ENCODE data around the gene MMP17. TPM values are rescaled to one million over a fixed set of nuclear protein-coding genes. Genes with fewer than 3 reads are reported as not detected.

The MMP17 gene
- polyA plus RNA-seq, 1 of the 3 experiments (the other 2 are of a cell fraction): 14.0 TPM

DNA sequence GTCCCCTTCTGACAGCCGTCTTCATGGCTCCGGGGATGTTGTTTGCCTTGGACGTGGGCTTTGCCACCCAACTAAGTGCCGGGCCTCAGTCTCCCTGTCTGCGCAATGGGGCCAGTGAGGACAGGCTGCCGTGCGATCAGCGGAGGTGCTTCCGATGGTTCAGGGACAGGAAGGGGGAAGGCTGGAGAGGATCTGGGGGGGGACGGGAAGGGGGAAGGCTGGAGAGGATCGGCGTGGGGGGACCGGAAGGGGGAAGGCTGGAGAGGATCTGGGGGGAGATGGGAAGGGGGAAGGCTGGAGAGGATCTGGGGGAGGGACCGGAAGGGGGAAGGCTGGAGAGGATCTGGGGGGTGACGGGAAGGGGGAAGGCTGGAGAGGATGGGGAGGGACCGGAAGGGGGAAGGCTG is 3.4 kb downstream of the MMP17 start:
- H2AFZ ChIP-seq (ENCODE audit: low read depth): no peak overlapping the region
- TF ChIP-seq, protein P1, sequence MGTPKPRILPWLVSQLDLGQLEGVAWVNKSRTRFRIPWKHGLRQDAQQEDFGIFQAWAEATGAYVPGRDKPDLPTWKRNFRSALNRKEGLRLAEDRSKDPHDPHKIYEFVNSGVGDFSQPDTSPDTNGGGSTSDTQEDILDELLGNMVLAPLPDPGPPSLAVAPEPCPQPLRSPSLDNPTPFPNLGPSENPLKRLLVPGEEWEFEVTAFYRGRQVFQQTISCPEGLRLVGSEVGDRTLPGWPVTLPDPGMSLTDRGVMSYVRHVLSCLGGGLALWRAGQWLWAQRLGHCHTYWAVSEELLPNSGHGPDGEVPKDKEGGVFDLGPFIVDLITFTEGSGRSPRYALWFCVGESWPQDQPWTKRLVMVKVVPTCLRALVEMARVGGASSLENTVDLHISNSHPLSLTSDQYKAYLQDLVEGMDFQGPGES (IDR thresholded peaks at IDR 0.05; ENCODE audit: low read depth, low read length): no peak
- peak; percentile 61; the same call in 1 of the 2 replicates for TF ChIP-seq GABPA (IDR thresholded peaks at IDR 0.05; ENCODE audit: low read depth)
- CTCF ChIA-PET: interaction anchor here (1.5 to 4.1 kb wide), 2 partner anchors 81 to 916 kb away, joined by 3 to 21 read pairs; no protein-coding TSS in a partner anchor
- no peaks in the 10 kb centered on the region for H3K9me2 ChIP-seq
- H4K20me1 ChIP-seq (ENCODE audit: insufficient read depth): no peaks in the 10 kb centered on the region
- H3K79me2 ChIP-seq (ENCODE audit: insufficient read depth): no peaks in the 10 kb centered on the region
- no peak for DNase-seq
- H3K9ac ChIP-seq: no peak overlapping the region
- peaks cover 3 to 35% of the 10 kb centered on the region in 2 experiments; a peak in 1 of 4 replicates for H3K4me1 ChIP-seq (ENCODE audit: control insufficient read depth in 1 of 2, insufficient read depth in 2 of 2, low read depth in 1 of 2, low read length in 1 of 2)
- peak overlapping the region; percentile 47 to 50; a peak in 3 of 4 replicates for H3K27ac ChIP-seq (ENCODE audit: low read depth in 2 of 2, low read length in 1 of 2)
- peak overlapping the region; percentile 54 to 73 for H3K4me3 ChIP-seq (ENCODE audit: low read depth in 2 of 2, low read length in 1 of 2)
- no peaks in the 10 kb centered on the region for H3K36me3 ChIP-seq (replicated peaks in 1 of 2; ENCODE audit: control insufficient read depth in 1 of 2, insufficient read depth in 2 of 2, low read length in 1 of 2)
- H3F3A ChIP-seq (replicated peaks; ENCODE audit: insufficient read depth): no peaks in the 10 kb centered on the region
- peak overlapping the region; percentile 91 for H3K4me2 ChIP-seq
- POLR2A ChIA-PET: no interaction called here
- 55% methylated on average over 15 of the region's 16 CpGs for WGBS (ENCODE audit: low lambda C conversion rate)
- H3K27me3 ChIP-seq (ENCODE audit: insufficient read depth): no peaks in the 10 kb centered on the region
- H3K9me3 ChIP-seq: no peaks in the 10 kb centered on the region

DNA sequence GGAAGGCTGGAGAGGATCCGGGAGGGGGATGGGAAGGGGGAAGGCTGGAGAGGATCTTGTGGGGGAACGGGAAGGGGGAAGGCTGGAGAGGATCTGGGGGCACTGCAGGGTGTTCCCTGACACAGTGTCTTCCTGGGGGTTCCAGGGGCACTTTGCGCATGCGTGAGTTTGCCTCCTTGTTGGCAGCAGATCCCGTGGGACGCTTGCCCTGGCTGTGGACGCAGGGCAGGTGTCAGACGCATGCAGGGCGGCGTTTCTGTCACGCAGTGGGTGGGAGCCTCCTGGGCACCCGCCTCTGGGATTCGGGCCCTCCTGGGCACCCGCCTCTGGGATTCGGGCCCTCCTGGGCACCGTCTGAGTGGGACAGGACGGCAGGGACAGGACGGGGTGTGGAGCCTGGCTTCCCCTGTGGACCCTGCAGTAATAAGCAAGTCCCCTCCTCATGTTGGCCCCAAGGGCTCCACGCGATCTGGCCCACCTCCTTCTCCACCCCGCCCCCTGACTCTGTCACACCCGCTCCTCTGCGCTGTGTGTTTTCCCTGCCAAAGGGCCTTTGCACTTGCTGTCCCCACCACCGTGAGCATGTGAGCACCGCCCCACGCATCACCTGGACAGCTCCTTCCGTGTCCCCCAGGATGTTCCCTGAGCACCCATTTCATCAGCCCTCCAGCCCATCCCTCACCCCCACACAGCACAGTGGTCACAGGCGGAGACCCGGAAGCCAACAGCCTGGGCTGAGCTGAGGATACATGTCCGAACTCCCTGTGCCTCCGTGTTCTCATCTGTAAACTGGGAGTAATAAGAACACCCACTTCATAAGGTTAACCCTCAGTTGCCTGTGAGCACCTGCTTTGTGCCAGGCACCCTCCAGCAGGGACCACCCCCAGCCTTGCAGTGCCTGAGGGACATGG is 4.4 kb downstream of the MMP17 start:
- no peak overlapping the region for H3K9ac ChIP-seq
- peak overlapping the region in 1 of 2 experiments; percentile 43; a peak in 2 of 4 replicates for H3K4me3 ChIP-seq (ENCODE audit: low read depth in 2 of 2, low read length in 1 of 2)
- peak overlapping the region; percentile 28 to 46; a peak in 3 of 4 replicates for H3K27ac ChIP-seq (ENCODE audit: low read depth in 2 of 2, low read length in 1 of 2)
- H3K27me3 ChIP-seq (ENCODE audit: insufficient read depth): no peaks in the 10 kb centered on the region
- ChIA-PET POLR2A (no interaction called here), CTCF (interaction anchor here (0.7 to 2.3 kb wide), 6 partner anchors 97 to 984 kb away, joined by 3 to 14 read pairs (median 4); partner anchors contain the start of gene PUS1)
- peak overlapping the region; percentile 74 for H3K4me2 ChIP-seq
- no peaks in the 10 kb centered on the region for H3F3A ChIP-seq (replicated peaks; ENCODE audit: insufficient read depth)
- WGBS (ENCODE audit: low lambda C conversion rate): 41% methylated on average over 24 of the region's 31 CpGs
- H3K4me1 ChIP-seq (ENCODE audit: control insufficient read depth in 1 of 2, insufficient read depth in 2 of 2, low read depth in 1 of 2, low read length in 1 of 2): peaks cover 3 to 37% of the 10 kb centered on the region in 2 experiments; a peak in 1 of 4 replicates
- H2AFZ ChIP-seq (ENCODE audit: low read depth): no peak overlapping the region
- H3K9me2 ChIP-seq: no peaks in the 10 kb centered on the region
- no peaks in the 10 kb centered on the region for H3K36me3 ChIP-seq (replicated peaks in 1 of 2; ENCODE audit: control insufficient read depth in 1 of 2, insufficient read depth in 2 of 2, low read length in 1 of 2)
- no peaks in the 10 kb centered on the region for H3K79me2 ChIP-seq (ENCODE audit: insufficient read depth)
- TF ChIP-seq EP300 (IDR thresholded peaks at IDR 0.05; ENCODE audit: borderline replicate concordance in 1 of 2, low read depth in 1 of 2, low read length in 1 of 2) (no peak), NRF1 (IDR thresholded peaks at IDR 0.05; ENCODE audit: low read depth, low read length) (peak; percentile 67), RAD21 (IDR thresholded peaks at IDR 0.05; ENCODE audit: low read length) (no peak)
- peak; percentile 76 for DNase-seq
- H3K9me3 ChIP-seq: no peaks in the 10 kb centered on the region
- H4K20me1 ChIP-seq (ENCODE audit: insufficient read depth): no peaks in the 10 kb centered on the region

DNA sequence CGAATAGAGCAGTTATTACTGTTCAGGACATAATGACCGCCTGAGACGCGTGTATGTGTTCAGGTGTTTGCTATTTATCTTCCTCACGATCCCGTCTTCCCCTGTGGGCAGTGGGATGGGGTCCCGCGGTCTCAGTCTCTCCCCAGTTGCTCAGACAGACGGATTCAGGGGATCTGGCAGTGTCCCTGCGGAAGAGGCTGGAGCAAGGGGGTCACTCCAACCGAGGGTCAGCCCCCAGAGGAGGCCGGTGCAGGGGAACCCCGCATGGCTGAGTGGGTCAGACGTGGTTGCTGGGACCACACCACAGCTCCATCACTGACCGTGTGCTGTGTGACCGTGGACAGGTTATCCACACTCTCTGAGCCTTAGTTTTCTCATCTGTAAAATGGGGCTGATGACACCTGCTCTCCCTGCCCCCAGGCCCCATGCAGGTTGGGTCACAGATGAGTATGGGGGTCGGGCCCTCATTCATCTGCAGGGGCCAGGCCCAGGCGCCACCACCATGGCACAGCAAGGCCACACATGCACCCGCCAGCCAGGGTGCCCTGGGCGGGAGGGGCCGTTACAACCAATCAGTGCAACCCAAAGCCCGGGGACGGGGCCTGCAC is 5.2 kb downstream of the MMP17 start:
- Histone ChIP-seq H3K4me2 (no peak overlapping the region), H3K4me3 (ENCODE audit: low read depth in 2 of 2, low read length in 1 of 2) (no peak overlapping the region; a peak in 1 of 4 replicates), H3K27ac (ENCODE audit: low read depth in 2 of 2, low read length in 1 of 2) (no peak overlapping the region), H3K79me2 (ENCODE audit: insufficient read depth) (no peaks in the 10 kb centered on the region), H3K27me3 (ENCODE audit: insufficient read depth) (no peaks in the 10 kb centered on the region), H3K9me2 (no peaks in the 10 kb centered on the region), H3K36me3 (replicated peaks in 1 of 2; ENCODE audit: control insufficient read depth in 1 of 2, insufficient read depth in 2 of 2, low read length in 1 of 2) (no peaks in the 10 kb centered on the region), H3K9ac (no peak overlapping the region), H4K20me1 (ENCODE audit: insufficient read depth) (no peaks in the 10 kb centered on the region), H3F3A (replicated peaks; ENCODE audit: insufficient read depth) (no peaks in the 10 kb centered on the region), H3K9me3 (no peaks in the 10 kb centered on the region), H3K4me1 (ENCODE audit: control insufficient read depth in 1 of 2, insufficient read depth in 2 of 2, low read depth in 1 of 2, low read length in 1 of 2) (peaks cover 3 to 37% of the 10 kb centered on the region in 2 experiments; a peak in 1 of 4 replicates), H2AFZ (ENCODE audit: low read depth) (no peak overlapping the region)
- ChIA-PET POLR2A (no interaction called here), CTCF (interaction anchor here (0.7 to 3.5 kb wide), 9 partner anchors 12 to 985 kb away, joined by 3 to 15 read pairs (median 4); partner anchors contain the start of gene PUS1)
- no peak for DNase-seq
- 84% methylated on average over 20 of the region's 23 CpGs for WGBS (ENCODE audit: low lambda C conversion rate)
- TF ChIP-seq TAF1 (IDR thresholded peaks at IDR 0.05; ENCODE audit: borderline replicate concordance, low read depth, low read length) (no peak), CHD2 (IDR thresholded peaks at IDR 0.05; ENCODE audit: low read length, partially characterized antibody) (no peak), GABPA (IDR thresholded peaks at IDR 0.05; ENCODE audit: low read depth) (no peak), RXRA (IDR thresholded peaks at IDR 0.05; ENCODE audit: borderline replicate concordance, low read depth) (no peak), GATA2 (CRISPR knock-in tag; IDR thresholded peaks at IDR 0.05) (no peak), RCOR1 (IDR thresholded peaks at IDR 0.05; ENCODE audit: low read length) (no peak), MXI1 (IDR thresholded peaks at IDR 0.05; ENCODE audit: low read depth, low read length) (no peak), RAD21 (IDR thresholded peaks at IDR 0.05; ENCODE audit: low read length) (no peak), EZH2phosphoT487 (IDR thresholded peaks at IDR 0.05; ENCODE audit: borderline replicate concordance, low read depth) (no peak), YY1 (IDR thresholded peaks at IDR 0.05; ENCODE audit: low read depth) (no peak)
- TF ChIP-seq, protein P2, sequence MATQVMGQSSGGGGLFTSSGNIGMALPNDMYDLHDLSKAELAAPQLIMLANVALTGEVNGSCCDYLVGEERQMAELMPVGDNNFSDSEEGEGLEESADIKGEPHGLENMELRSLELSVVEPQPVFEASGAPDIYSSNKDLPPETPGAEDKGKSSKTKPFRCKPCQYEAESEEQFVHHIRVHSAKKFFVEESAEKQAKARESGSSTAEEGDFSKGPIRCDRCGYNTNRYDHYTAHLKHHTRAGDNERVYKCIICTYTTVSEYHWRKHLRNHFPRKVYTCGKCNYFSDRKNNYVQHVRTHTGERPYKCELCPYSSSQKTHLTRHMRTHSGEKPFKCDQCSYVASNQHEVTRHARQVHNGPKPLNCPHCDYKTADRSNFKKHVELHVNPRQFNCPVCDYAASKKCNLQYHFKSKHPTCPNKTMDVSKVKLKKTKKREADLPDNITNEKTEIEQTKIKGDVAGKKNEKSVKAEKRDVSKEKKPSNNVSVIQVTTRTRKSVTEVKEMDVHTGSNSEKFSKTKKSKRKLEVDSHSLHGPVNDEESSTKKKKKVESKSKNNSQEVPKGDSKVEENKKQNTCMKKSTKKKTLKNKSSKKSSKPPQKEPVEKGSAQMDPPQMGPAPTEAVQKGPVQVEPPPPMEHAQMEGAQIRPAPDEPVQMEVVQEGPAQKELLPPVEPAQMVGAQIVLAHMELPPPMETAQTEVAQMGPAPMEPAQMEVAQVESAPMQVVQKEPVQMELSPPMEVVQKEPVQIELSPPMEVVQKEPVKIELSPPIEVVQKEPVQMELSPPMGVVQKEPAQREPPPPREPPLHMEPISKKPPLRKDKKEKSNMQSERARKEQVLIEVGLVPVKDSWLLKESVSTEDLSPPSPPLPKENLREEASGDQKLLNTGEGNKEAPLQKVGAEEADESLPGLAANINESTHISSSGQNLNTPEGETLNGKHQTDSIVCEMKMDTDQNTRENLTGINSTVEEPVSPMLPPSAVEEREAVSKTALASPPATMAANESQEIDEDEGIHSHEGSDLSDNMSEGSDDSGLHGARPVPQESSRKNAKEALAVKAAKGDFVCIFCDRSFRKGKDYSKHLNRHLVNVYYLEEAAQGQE (IDR thresholded peaks at IDR 0.05; ENCODE audit: low read depth, low read length): no peak
